ENCODE measurements around the gene DYNC1I1.

DYNC1I1 gene

GRCh38 chr7:96016056-96016586 lies 243.8 kb downstream of the DYNC1I1 start:
- Histone ChIP-seq H3K4me3 (ENCODE audit: low read depth, low read length) (no peak overlapping the region), H3K27me3 (replicated peaks) (no peaks in the 10 kb centered on the region), H3K36me3 (replicated peaks) (no peaks in the 10 kb centered on the region), H3K27ac (no peak overlapping the region)
- in situ Hi-C loops (cut with HindIII; ENCODE audit: low pct_ligation_motif_present, low sequenced_read_pairs) = no loop called here
- no peak for DNase-seq
- no peak for TF ChIP-seq CTCF (IDR thresholded peaks at IDR 0.05; ENCODE audit: low read depth, low read length, missing control alignments)

GRCh38 chr7:96016735-96017134 lies 244.4 kb downstream of the DYNC1I1 start:
- no peaks in the 10 kb centered on the region for H3K36me3 ChIP-seq (replicated peaks)
- TF ChIP-seq CTCF (IDR thresholded peaks at IDR 0.05; ENCODE audit: low read depth, low read length, missing control alignments) = no peak
- no peak for DNase-seq
- H3K27me3 ChIP-seq (replicated peaks) = no peaks in the 10 kb centered on the region
- no peak overlapping the region for H3K27ac ChIP-seq
- in situ Hi-C loops (cut with HindIII; ENCODE audit: low pct_ligation_motif_present, low sequenced_read_pairs) = no loop called here
- H3K4me3 ChIP-seq (ENCODE audit: low read depth, low read length) = no peak overlapping the region

GRCh38 chr7:96017877-96018276 lies 245.5 kb downstream of the DYNC1I1 start:
- in situ Hi-C loops (cut with HindIII; ENCODE audit: low pct_ligation_motif_present, low sequenced_read_pairs) = no loop called here
- H3K36me3 ChIP-seq (replicated peaks) = no peaks in the 10 kb centered on the region
- no peak for DNase-seq
- H3K4me3 ChIP-seq (ENCODE audit: low read depth, low read length) = no peak overlapping the region
- no peak overlapping the region for H3K27ac ChIP-seq
- TF ChIP-seq CTCF (IDR thresholded peaks at IDR 0.05; ENCODE audit: low read depth, low read length, missing control alignments) = no peak
- no peaks in the 10 kb centered on the region for H3K27me3 ChIP-seq (replicated peaks)

- Histone ChIP-seq H3K4me3 (ENCODE audit: low read depth, low read length) (no peak overlapping the region), H3K27ac (no peak overlapping the region), H3K27me3 (replicated peaks) (no peaks in the 10 kb centered on the region), H3K36me3 (replicated peaks) (no peaks in the 10 kb centered on the region)
- DNase-seq = no peak
- in situ Hi-C loops (cut with HindIII; ENCODE audit: low pct_ligation_motif_present, low sequenced_read_pairs) = no loop called here
- no peak for TF ChIP-seq CTCF (IDR thresholded peaks at IDR 0.05; ENCODE audit: low read depth, low read length, missing control alignments)
Measured at GRCh38 chr7:96021568-96021967, 249.2 kb downstream of the DYNC1I1 start.

- Histone ChIP-seq H3K27ac (no peak overlapping the region), H3K4me3 (ENCODE audit: low read depth, low read length) (no peak overlapping the region), H3K27me3 (replicated peaks) (no peaks in the 10 kb centered on the region), H3K36me3 (replicated peaks) (no peaks in the 10 kb centered on the region)
- no peak for TF ChIP-seq CTCF (IDR thresholded peaks at IDR 0.05; ENCODE audit: low read depth, low read length, missing control alignments)
- in situ Hi-C loops (cut with HindIII; ENCODE audit: low pct_ligation_motif_present, low sequenced_read_pairs) = no loop called here
- no peak for DNase-seq
Measured at GRCh38 chr7:96023387-96023786, 251.0 kb downstream of the DYNC1I1 start.

- no peak overlapping the region for H3K4me3 ChIP-seq (ENCODE audit: low read depth, low read length)
- no peak for TF ChIP-seq CTCF (IDR thresholded peaks at IDR 0.05; ENCODE audit: low read depth, low read length, missing control alignments)
- H3K36me3 ChIP-seq (replicated peaks) = no peaks in the 10 kb centered on the region
- no peak for DNase-seq
- no peak overlapping the region for H3K27ac ChIP-seq
- no peaks in the 10 kb centered on the region for H3K27me3 ChIP-seq (replicated peaks)
- in situ Hi-C loops (cut with HindIII; ENCODE audit: low pct_ligation_motif_present, low sequenced_read_pairs) = no loop called here
Measured at GRCh38 chr7:96026010-96026409, 253.7 kb downstream of the DYNC1I1 start.
